Stimulated activated CD4-positive, alpha-beta T cell treated with anti-CD3 and anti-CD28 coated beads, TNF-alpha, amount 100 ng/mL, for 4 hours (primary cell): Measurements from ENCODE around the gene GPRC5B.

ENCODE experiments used
- DNase-seq, 3 experiments: peaks; one replicate each; pipeline ENCODE4 v3.0.0-alpha.2; 2020; ENCODE audit warnings: low read depth in 3 of 3

GPRC5B gene

GRCh38 chr16:19844945-19845641 lies 39.6 kb downstream of the GPRC5B start:
- DNase-seq: no peak

- no peak for DNase-seq
Observed at GRCh38 chr16:19843371-19843770, 41.3 kb downstream of the GPRC5B start.

- no peak for DNase-seq
Observed at GRCh38 chr16:19842426-19843157, 42.1 kb downstream of the GPRC5B start.

GRCh38 chr16:19841184-19841583 lies 43.5 kb downstream of the GPRC5B start:
- DNase-seq: no peak

GRCh38 chr16:19840524-19841110 lies 44.0 kb downstream of the GPRC5B start:
- no peak for DNase-seq

- DNase-seq: no peak
Observed at GRCh38 chr16:19837984-19838707, 46.5 kb downstream of the GPRC5B start.

- no peak for DNase-seq
Observed at GRCh38 chr16:19837331-19837980, 47.2 kb downstream of the GPRC5B start.

- no peak for DNase-seq
Observed at GRCh38 chr16:19835968-19836421, 48.7 kb downstream of the GPRC5B start.

- no peak for DNase-seq
Observed at GRCh38 chr16:19835196-19835595, 49.5 kb downstream of the GPRC5B start.

- no peak for DNase-seq
Observed at GRCh38 chr16:19833581-19833980, 51.1 kb downstream of the GPRC5B start.

GRCh38 chr16:19833176-19833575 lies 51.5 kb downstream of the GPRC5B start:
- no peak for DNase-seq

GRCh38 chr16:19831678-19832077 lies 53.0 kb downstream of the GPRC5B start:
- no peak for DNase-seq

- no peak for DNase-seq
Observed at GRCh38 chr16:19830902-19831560, 53.6 kb downstream of the GPRC5B start.

- DNase-seq: no peak
Observed at GRCh38 chr16:19829844-19830692, 54.6 kb downstream of the GPRC5B start.

GRCh38 chr16:19824216-19824615 lies 60.4 kb downstream of the GPRC5B start:
- DNase-seq: no peak

- DNase-seq: no peak
Observed at GRCh38 chr16:19823322-19823721, 61.3 kb downstream of the GPRC5B start.

GRCh38 chr16:19822533-19822932 lies 62.1 kb downstream of the GPRC5B start:
- no peak for DNase-seq

GRCh38 chr16:19817875-19818274 lies 66.8 kb downstream of the GPRC5B start:
- no peak for DNase-seq

- DNase-seq: no peak
Observed at GRCh38 chr16:19817122-19817521, 67.5 kb downstream of the GPRC5B start.

- no peak for DNase-seq
Observed at GRCh38 chr16:19815418-19815817, 69.2 kb downstream of the GPRC5B start.
